Neural crest cell (in vitro differentiated cells): ENCODE data around the gene RABGAP1L. TPM values are rescaled to one million over a fixed set of nuclear protein-coding genes. Genes with fewer than 3 reads are reported as not detected.
"Not testable (repeated sequence)": the region's sequence is repeated elsewhere in the genome, so short reads cannot be mapped to it uniquely, and the experiment has no call there.

Experiments used
- DNase-seq: peaks from one replicate; pipeline ENCODE4 v3.0.0; 2021; ENCODE audit warnings: low read depth, mixed read lengths, low spot score
- H3K27ac Mint-ChIP-seq: one replicate; pipeline ENCODE4 v1.8.0; 2021; ENCODE audit warnings: mild to moderate bottlenecking, mixed read lengths; ENCODE audit not compliant: unreplicated experiment
- H3K27me3 Mint-ChIP-seq: 2 replicates; pipeline ENCODE4 v1.8.0; 2021; ENCODE audit warnings: low read depth, mild to moderate bottlenecking, mixed read lengths
- H3K36me3 Mint-ChIP-seq: 2 replicates; pipeline ENCODE4 v1.8.0; 2021; ENCODE audit warnings: low read depth, mild to moderate bottlenecking, mixed read lengths
- H3K4me1 Mint-ChIP-seq: 2 replicates; pipeline ENCODE4 v1.8.0; 2021; ENCODE audit warnings: mixed read lengths
- H3K4me3 Mint-ChIP-seq: one replicate; pipeline ENCODE4 v1.8.0; 2021; ENCODE audit warnings: mild to moderate bottlenecking, mixed read lengths
- H3K9me3 Mint-ChIP-seq: 2 replicates; pipeline ENCODE4 v1.8.0; 2021; ENCODE audit warnings: mixed read lengths
- CTCF ChIP-seq: fragments of 200-600 bp; sonication (generic); conservative IDR thresholded peaks from 2 replicates; pipeline ENCODE4 v1.5.0; 2021; ENCODE audit warnings: antibody characterized with exemption, mild to moderate bottlenecking
- total RNA-seq: library from RNA; stranded (reverse); gene quantifications from 2 replicates; pipeline ENCODE4 v1.2.1, GENCODE V29; 2021

Gene RABGAP1L
- total RNA-seq, 1 donor from 2014 or later, result 25.6 TPM

DNA sequence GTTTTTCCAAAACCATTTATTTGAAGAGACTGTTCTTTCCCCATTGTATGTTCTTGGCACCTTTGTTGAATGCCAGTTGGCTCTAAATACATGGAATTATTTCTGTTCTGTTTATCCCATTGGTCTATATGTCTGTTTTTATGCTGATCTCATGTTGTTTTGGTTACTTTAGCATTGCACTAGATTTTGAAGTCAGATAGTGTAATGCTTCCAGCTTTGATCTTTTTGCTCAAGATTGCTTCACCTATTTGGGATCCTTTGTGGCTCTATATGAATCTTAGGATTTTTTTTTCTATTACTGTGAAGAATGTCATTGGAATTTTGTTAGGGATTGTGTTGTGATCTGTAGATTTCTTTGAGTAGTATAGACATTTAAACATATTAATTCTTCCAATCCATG lies 149.3 kb downstream of the RABGAP1L start:
- no peak for DNase-seq
- Mint-ChIP-seq H3K4me1 (no peaks in the 10 kb centered on the region), H3K27ac (no peak overlapping the region), H3K36me3 (peaks cover 48% of the 10 kb centered on the region), H3K4me3 (no peak overlapping the region), H3K27me3 (no peaks in the 10 kb centered on the region), H3K9me3 (peaks cover 19% of the 10 kb centered on the region)
- no peak for TF ChIP-seq CTCF

DNA sequence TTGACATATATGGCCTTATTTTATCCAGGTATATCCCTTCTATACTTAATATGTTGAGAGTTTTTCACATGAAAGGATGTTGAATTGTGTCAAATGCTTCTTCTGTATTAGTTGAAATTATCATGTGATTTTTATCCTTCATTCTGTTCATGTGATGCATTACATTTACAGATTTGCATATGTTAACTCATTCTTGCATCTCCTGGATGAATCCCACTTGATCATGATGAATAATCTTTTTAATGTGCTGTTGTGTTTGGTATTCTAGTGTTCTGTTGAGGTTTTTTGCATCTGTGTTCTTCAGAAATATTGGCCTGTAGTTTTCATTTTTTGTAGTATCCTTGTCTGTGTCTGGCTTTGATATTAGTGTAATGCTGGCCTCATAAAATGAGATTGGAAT lies 150.2 kb downstream of the RABGAP1L start:
- no peak for DNase-seq
- Mint-ChIP-seq H3K4me1 (no peaks in the 10 kb centered on the region), H3K4me3 (no peak overlapping the region), H3K36me3 (peaks cover 56% of the 10 kb centered on the region), H3K27ac (no peak overlapping the region), H3K9me3 (peaks cover 26% of the 10 kb centered on the region), H3K27me3 (no peaks in the 10 kb centered on the region)
- no peak for TF ChIP-seq CTCF

DNA sequence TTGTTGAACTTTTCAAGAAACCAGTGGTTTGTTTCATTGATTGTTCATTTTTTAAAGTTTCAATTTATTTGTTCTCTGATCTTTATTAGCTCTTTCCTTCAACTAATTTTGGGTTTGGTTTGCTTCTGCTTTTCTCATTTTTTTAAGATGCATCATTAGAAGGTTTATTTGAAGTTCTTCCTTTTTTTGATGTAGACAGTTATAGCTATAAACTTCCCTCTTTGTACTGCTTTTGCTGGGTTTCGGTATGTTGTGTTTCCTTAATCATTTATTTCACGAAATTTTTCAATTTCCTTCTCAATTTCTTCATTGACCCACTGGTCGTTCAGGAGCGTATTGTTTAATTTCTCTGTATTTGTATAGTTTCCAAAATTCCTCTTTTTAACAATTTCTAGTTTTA lies 155.1 kb downstream of the RABGAP1L start:
- no peak for DNase-seq
- H3K36me3 Mint-ChIP-seq, result peaks cover 52% of the 10 kb centered on the region
- no peak overlapping the region for H3K4me3 Mint-ChIP-seq
- H3K27me3 Mint-ChIP-seq, result no peaks in the 10 kb centered on the region
- no peak overlapping the region for H3K27ac Mint-ChIP-seq
- H3K9me3 Mint-ChIP-seq, result peaks cover 28% of the 10 kb centered on the region
- H3K4me1 Mint-ChIP-seq, result no peaks in the 10 kb centered on the region
- no peak for TF ChIP-seq CTCF

DNA sequence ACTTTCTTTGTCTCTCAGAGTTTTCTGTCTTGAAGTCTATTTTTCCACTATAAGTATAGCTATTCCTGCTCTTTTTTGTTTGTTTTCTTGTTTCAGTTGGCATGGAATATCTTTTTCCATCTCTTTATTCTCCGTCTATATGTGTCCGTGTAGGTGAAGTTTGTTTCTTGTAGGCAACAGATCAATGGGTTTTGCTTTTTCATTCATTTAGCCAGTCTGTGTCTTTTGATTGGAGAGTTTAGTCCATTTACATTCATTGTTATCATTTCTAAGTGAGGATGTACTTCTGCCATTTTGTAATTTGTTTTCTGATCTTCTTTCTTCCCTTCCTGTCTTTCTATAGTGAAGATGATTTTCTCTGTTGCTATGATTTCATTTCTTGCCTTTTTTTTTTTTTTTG lies 155.9 kb downstream of the RABGAP1L start:
- H3K9me3 Mint-ChIP-seq, result peaks cover 37% of the 10 kb centered on the region
- no peak for TF ChIP-seq CTCF
- no peak for DNase-seq
- H3K27ac Mint-ChIP-seq, result no peak overlapping the region
- peaks cover 53% of the 10 kb centered on the region for H3K36me3 Mint-ChIP-seq
- no peaks in the 10 kb centered on the region for H3K4me1 Mint-ChIP-seq
- H3K4me3 Mint-ChIP-seq, result no peak overlapping the region
- H3K27me3 Mint-ChIP-seq, result no peaks in the 10 kb centered on the region

GRCh38 chr1:174320897-174321296 lies 161.6 kb downstream of the RABGAP1L start:
- not testable (repeated sequence) for H3K4me3 Mint-ChIP-seq, H3K4me1 Mint-ChIP-seq, H3K27ac Mint-ChIP-seq, DNase-seq, H3K27me3 Mint-ChIP-seq
- H3K36me3 Mint-ChIP-seq, result peaks cover 48% of the 10 kb centered on the region
- peaks cover 24% of the 10 kb centered on the region for H3K9me3 Mint-ChIP-seq

DNA sequence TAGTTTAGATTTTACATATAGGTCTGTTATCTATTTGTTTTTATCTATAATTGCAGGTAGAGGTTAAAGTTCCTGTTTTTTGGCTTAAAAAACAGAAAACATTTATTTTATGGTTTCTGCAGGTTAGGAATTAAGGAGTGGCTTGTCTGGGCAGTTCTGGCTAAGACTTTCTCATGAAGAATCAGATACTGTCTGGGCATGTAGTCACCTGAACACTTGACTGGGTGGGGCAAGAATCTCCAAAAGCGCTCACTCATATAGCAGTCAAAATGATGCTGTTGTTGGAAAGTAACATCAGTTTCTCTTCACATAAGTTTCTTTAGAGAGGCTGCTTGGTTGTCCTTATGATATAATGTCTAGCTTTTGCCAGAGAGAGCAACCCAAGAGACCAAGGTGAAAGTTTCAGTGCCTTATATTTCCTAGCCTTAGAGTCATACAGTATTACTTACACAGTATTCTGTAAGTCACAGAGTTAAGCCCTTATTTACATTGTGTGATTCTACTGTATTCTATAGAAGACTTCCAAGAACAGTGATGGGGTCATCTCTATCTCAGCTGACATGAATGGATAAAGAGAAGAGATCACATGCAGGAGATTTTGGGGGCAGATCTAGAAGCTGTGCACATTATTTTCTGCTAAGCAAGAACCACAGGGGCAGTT lies 163.0 kb downstream of the RABGAP1L start:
- H3K9me3 Mint-ChIP-seq, result peaks cover 30% of the 10 kb centered on the region
- H3K4me3 Mint-ChIP-seq, result no peak overlapping the region
- no peak for DNase-seq
- H3K36me3 Mint-ChIP-seq, result peaks cover 57% of the 10 kb centered on the region
- no peak for TF ChIP-seq CTCF
- H3K27me3 Mint-ChIP-seq, result no peaks in the 10 kb centered on the region
- H3K4me1 Mint-ChIP-seq, result no peaks in the 10 kb centered on the region
- H3K27ac Mint-ChIP-seq, result no peak overlapping the region
